AG10803 (cell line): ENCODE results near the gene COA1.

Source experiments
- DNase-seq: peaks from one replicate; pipeline ENCODE4 v3.0.0; 2010; ENCODE audit warnings: low read depth
- H3K4me3 ChIP-seq: 2 replicates; pipeline ENCODE4 v1.5.1; 2011; ENCODE audit warnings: mild to moderate bottlenecking, low read length, control low read depth
- CTCF ChIP-seq: conservative IDR thresholded peaks from 2 replicates; pipeline ENCODE4 v1.5.1; 2011; ENCODE audit warnings: mild to moderate bottlenecking, low read length, control low read depth, inconsistent platforms

COA1 gene

DNA sequence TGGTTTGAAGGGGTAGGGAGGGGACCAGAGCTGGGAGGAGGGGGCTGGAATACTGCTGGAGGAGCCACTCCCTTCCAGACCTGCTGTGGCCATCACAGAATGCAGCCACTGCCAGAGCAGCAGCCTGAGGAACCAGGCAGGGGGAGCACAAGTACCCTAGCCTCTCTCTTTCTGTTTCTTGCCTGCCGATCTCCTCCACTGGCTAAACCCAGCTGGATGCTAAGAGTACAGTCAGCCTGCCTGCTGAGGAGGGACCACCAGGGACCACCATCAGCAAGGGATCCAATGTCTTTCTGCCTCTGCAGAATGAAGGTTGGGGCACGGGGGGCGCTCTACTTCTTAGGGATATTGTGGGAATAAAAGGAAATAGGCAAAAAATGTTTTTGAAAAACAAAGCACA is 33.9 kb upstream of the COA1 start:
- TF ChIP-seq CTCF, result no peak
- DNase-seq, result no peak
- H3K4me3 ChIP-seq, result no peak overlapping the region

DNA sequence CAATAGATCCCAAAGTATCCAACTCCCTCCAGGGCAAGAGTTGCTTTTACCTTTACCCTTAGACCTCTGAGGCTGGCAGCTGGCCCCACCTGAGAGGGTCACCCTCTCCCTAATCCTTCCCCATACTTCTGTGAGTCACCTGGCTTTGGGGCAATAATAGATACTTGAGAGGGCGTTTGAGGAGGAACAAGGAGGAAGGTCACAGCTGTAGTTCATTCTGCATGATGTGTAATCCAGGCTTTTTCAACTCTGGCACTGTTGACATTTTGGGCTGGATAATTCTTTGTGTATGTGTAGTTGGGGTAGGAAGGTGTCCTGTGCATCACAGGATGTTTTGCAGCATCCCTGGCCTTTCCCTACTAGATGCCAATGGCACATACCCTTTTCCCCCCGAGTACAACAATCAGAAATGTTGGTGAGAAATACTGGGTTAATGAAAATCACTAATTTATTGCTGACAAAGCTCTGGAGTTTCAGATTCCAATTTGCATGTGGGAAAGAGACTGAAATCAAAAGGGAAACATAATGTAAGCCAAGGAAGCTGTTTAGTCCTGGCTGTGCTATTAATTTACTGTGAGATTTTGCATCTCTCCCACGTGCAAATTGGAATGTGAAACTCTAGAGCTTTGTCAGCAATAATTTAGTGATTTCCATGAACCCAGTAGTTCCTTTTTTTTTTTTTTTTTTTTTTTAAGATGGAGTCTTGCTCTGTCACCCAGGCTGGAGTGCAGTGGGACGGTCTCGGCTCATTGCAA is 32.8 kb upstream of the COA1 start:
- no peak for TF ChIP-seq CTCF
- H3K4me3 ChIP-seq, result no peak overlapping the region
- DNase-seq, result no peak

DNA sequence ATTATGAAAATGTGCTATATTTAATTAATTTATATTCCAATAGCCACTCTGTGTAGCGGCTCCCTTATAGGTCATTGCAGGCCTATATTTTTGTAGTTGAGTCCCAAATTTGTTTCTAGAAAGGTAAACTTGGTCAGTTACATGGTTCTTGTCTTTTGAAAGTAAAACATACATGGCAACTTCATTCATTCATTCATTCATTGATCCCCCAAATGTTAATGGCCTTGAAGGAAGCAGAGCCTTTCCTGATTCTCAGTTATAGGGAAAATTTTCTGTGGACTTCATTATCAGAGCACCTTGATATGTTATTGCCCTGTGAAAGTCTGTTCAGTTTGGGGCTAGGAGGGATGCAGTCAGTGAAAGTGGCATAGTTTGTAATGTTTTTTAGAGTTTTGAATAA is 32.1 kb upstream of the COA1 start:
- TF ChIP-seq CTCF, result no peak
- DNase-seq, result no peak
- H3K4me3 ChIP-seq, result no peak overlapping the region

DNA sequence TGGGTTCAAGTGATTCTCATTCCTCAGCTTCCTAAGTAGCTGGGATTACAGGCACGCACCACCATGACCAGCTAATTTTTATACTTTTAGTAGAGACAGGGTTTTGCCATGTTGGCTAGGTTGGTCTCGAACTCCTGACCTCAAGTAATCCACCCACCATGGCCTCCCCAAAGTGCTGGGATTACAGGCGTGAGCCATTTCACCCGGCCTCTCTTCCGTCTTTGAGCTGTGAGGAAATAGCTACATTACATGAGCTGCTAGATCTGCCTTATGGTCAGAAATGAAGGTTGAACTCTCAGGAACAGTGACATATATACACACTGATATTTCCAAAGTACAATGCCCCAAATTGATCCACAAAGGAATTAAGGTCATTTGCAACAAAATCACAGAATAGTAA is 31.5 kb upstream of the COA1 start:
- no peak overlapping the region for H3K4me3 ChIP-seq
- DNase-seq, result no peak
- no peak for TF ChIP-seq CTCF

DNA sequence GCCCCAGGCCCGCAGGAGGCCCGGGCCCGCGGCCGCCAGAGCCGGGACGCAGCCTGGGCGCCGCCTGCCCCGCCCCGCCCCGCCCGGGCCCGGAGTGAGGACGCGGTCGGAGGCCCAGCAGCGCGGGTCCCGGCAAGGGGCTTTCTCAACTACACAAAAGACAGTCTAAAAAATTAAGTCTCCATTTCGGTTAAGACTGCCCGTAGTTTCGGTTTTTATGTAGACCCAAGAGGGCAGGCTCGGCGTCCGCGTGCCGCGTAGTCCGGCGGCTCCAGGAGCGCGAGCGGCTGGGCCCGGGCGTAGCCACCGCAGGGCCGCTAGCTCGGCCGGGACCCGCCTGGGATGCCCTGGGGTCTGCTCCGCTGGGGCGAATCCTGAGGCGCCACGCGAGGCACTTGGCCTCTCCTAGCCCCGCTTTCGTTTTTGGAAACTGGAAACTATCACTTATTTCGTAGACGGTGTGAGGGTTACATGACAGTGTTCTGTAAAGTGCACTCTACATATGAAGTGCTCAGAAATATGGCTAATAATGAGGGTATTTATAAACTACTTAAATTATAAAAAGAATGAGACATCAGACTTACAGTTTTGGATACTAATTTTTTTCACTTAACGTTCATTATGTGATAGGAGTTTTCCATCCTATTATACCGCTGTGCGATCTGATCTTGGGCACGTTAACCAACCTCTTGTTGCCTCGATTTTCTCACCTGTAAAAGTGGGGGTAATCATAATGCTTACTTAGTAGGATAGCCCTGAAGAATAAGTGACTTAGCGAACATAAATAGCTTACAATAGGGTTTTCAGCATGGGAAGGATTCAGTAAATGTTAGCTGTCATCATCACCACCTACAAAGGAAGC is 29.7 kb upstream of the COA1 start:
- peak; percentile 33 for DNase-seq
- no peak for TF ChIP-seq CTCF
- H3K4me3 ChIP-seq, result peak overlapping the region; percentile 72

- TF ChIP-seq CTCF, result no peak
- DNase-seq, result peak; percentile 24
Observed at GRCh38 chr7:43758029-43758821, 28.9 kb upstream of the COA1 start, which contains the start of gene BLVRA. TSS of gene BLVRA (plus strand) at chr7:43758680. CDS start at chr7:43771159, 12,479 bp downstream.

More at GRCh38 chr7:43758029-43758821, 28.9 kb upstream of the COA1 start, which contains the start of gene BLVRA:
- H3K4me3 ChIP-seq, result peak within 1 kb of the TSS; percentile 72
